Lower leg skin (tissue), 3 donors: Measurements from ENCODE around the gene EP400.

Source experiments
- CTCF ChIP-seq, 3 donors: fragments of 450-650 bp; IDR thresholded peaks; one replicate each; pipeline ENCODE4 v1.5.1; 2016; ENCODE audit warnings: antibody characterized with exemption in 3 of 3, mild to moderate bottlenecking in 3 of 3, moderate library complexity in 2 of 3
- POLR2A ChIP-seq, 2 donors: fragments of 450-650 bp; IDR thresholded peaks; one replicate each; pipeline ENCODE4 v1.6.1; 2016 to 2017; ENCODE audit warnings: antibody characterized with exemption in 2 of 2, mild to moderate bottlenecking in 1 of 2, moderate library complexity in 1 of 2

- TF ChIP-seq CTCF (IDR thresholded peaks at IDR 0.05) (no peak), POLR2A (IDR thresholded peaks at IDR 0.05) (no peak)
These were observed 77.9 kb downstream of the EP400 start for GRCh38 chr12:132027636-132028035.
